Measurements from ENCODE around the gene NPM1.
A peak's percentile ranks its signal among the peaks of the same experiment; 100 is the strongest.

NPM1 gene

GRCh38 chr5:171442287-171443042 is 54.8 kb downstream of the NPM1 start:
- Histone ChIP-seq H3K36me3 (replicated peaks) (no peaks in the 10 kb centered on the region), H3K4me3 (ENCODE audit: low read depth, low read length) (no peak overlapping the region), H3K27ac (no peak overlapping the region), H3K27me3 (replicated peaks) (no peaks in the 10 kb centered on the region)
- in situ Hi-C loops (cut with HindIII; ENCODE audit: low pct_ligation_motif_present, low sequenced_read_pairs): no loop called here
- DNase-seq: peak; percentile 45
- TF ChIP-seq CTCF (IDR thresholded peaks at IDR 0.05; ENCODE audit: low read depth, low read length, missing control alignments): no peak

- Histone ChIP-seq H3K36me3 (replicated peaks) (no peaks in the 10 kb centered on the region), H3K27me3 (replicated peaks) (no peaks in the 10 kb centered on the region), H3K27ac (no peak overlapping the region), H3K4me3 (ENCODE audit: low read depth, low read length) (no peak overlapping the region)
- DNase-seq: no peak
- in situ Hi-C loops (cut with HindIII; ENCODE audit: low pct_ligation_motif_present, low sequenced_read_pairs): no loop called here
- no peak for TF ChIP-seq CTCF (IDR thresholded peaks at IDR 0.05; ENCODE audit: low read depth, low read length, missing control alignments)
Measured at GRCh38 chr5:171444582-171444981, 56.9 kb downstream of the NPM1 start.

GRCh38 chr5:171445644-171446516 is 58.2 kb downstream of the NPM1 start:
- TF ChIP-seq CTCF (IDR thresholded peaks at IDR 0.05; ENCODE audit: low read depth, low read length, missing control alignments): no peak
- no peaks in the 10 kb centered on the region for H3K27me3 ChIP-seq (replicated peaks)
- in situ Hi-C loops (cut with HindIII; ENCODE audit: low pct_ligation_motif_present, low sequenced_read_pairs): no loop called here
- no peak overlapping the region for H3K27ac ChIP-seq
- peak; percentile 51 for DNase-seq
- H3K4me3 ChIP-seq (ENCODE audit: low read depth, low read length): no peak overlapping the region
- no peaks in the 10 kb centered on the region for H3K36me3 ChIP-seq (replicated peaks)

- H3K27ac ChIP-seq: no peak overlapping the region
- in situ Hi-C loops (cut with HindIII; ENCODE audit: low pct_ligation_motif_present, low sequenced_read_pairs): no loop called here
- H3K27me3 ChIP-seq (replicated peaks): no peaks in the 10 kb centered on the region
- TF ChIP-seq CTCF (IDR thresholded peaks at IDR 0.05; ENCODE audit: low read depth, low read length, missing control alignments): no peak
- no peaks in the 10 kb centered on the region for H3K36me3 ChIP-seq (replicated peaks)
- H3K4me3 ChIP-seq (ENCODE audit: low read depth, low read length): no peak overlapping the region
- no peak for DNase-seq
Measured at GRCh38 chr5:171447226-171447625, 59.6 kb downstream of the NPM1 start.

GRCh38 chr5:171449426-171449825 is 61.8 kb downstream of the NPM1 start:
- DNase-seq: no peak

More at GRCh38 chr5:171449426-171449825, 61.8 kb downstream of the NPM1 start:
- Histone ChIP-seq H3K36me3 (replicated peaks) (no peaks in the 10 kb centered on the region), H3K4me3 (ENCODE audit: low read depth, low read length) (no peak overlapping the region), H3K27me3 (replicated peaks) (no peaks in the 10 kb centered on the region), H3K27ac (no peak overlapping the region)
- in situ Hi-C loops (cut with HindIII; ENCODE audit: low pct_ligation_motif_present, low sequenced_read_pairs): no loop called here
- no peak for TF ChIP-seq CTCF (IDR thresholded peaks at IDR 0.05; ENCODE audit: low read depth, low read length, missing control alignments)
